Measurements from ENCODE around the gene INTS15. TPM values are rescaled to one million over a fixed set of nuclear protein-coding genes. Genes with fewer than 3 reads are reported as not detected.

The INTS15 gene
- total RNA-seq, 1 donor from 2014 or later = 55.7 TPM

DNA sequence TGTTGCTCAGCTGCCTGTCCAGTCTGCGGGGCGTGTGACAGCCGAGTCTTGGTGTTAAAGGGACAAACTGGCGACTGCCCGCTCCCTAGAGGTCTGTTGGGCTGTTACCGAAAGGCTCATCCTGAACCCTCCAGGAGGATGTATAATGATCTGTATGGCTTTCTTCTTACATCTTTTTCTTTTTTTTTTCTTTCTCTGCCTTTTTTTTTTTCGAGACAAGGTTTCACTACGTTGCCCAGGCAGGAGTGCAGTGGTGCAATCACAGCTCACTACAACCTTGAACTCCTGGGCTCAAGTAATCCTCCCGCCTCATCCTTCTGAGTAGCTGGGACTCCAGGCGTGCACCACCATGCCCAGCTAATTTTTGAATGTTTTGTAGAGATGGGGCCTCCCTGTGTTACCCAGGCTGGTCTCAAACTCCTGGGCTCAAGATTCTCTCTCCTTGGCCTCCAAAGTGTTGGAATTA lies 857 bp downstream of the INTS15 start:
- H3K9me3 Mint-ChIP-seq = no peaks in the 10 kb centered on the region
- no peak for DNase-seq (ENCODE audit: low read depth, low spot score)
- H3K4me1 Mint-ChIP-seq = peaks cover 17% of the 10 kb centered on the region
- TF ChIP-seq, protein P1, sequence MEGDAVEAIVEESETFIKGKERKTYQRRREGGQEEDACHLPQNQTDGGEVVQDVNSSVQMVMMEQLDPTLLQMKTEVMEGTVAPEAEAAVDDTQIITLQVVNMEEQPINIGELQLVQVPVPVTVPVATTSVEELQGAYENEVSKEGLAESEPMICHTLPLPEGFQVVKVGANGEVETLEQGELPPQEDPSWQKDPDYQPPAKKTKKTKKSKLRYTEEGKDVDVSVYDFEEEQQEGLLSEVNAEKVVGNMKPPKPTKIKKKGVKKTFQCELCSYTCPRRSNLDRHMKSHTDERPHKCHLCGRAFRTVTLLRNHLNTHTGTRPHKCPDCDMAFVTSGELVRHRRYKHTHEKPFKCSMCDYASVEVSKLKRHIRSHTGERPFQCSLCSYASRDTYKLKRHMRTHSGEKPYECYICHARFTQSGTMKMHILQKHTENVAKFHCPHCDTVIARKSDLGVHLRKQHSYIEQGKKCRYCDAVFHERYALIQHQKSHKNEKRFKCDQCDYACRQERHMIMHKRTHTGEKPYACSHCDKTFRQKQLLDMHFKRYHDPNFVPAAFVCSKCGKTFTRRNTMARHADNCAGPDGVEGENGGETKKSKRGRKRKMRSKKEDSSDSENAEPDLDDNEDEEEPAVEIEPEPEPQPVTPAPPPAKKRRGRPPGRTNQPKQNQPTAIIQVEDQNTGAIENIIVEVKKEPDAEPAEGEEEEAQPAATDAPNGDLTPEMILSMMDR (conservative IDR thresholded peaks at IDR 0.05) = no peak
- H3K27ac Mint-ChIP-seq (ENCODE audit: unreplicated experiment) = peak overlapping the region; percentile 44
- H3K4me3 Mint-ChIP-seq = peak overlapping the region; percentile 89
- peaks cover 8% of the 10 kb centered on the region for H3K36me3 Mint-ChIP-seq (ENCODE audit: low read depth)
- no peaks in the 10 kb centered on the region for H3K27me3 Mint-ChIP-seq (ENCODE audit: low read depth)

DNA sequence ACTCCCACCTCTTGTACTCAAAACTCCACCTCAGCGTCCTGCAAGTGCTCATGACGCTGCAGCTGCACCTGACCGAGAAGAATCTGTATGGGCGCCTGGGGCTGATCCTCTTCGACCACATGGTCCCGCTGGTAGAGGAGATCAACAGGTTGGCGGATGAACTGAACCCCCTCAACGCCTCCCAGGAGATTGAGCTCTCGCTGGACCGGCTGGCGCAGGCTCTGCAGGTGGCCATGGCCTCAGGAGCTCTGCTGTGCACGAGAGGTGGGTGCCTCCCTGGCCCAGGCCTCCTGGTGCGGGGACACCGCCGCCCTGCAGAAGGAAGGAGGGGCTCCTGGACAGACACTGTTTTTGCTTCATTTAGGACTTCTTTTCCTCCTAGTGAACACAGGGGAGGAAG lies 10.3 kb downstream of the INTS15 start:
- Mint-ChIP-seq H3K9me3 (no peaks in the 10 kb centered on the region), H3K27ac (ENCODE audit: unreplicated experiment) (no peak overlapping the region), H3K4me3 (no peak overlapping the region), H3K36me3 (ENCODE audit: low read depth) (peaks cover 7% of the 10 kb centered on the region), H3K4me1 (no peaks in the 10 kb centered on the region), H3K27me3 (ENCODE audit: low read depth) (no peaks in the 10 kb centered on the region)
- TF ChIP-seq, protein P1 (conservative IDR thresholded peaks at IDR 0.05) = no peak
- DNase-seq (ENCODE audit: low read depth, low spot score) = no peak

GRCh38 chr7:6604458-6604857 lies 14.6 kb downstream of the INTS15 start:
- TF ChIP-seq, protein P1 (conservative IDR thresholded peaks at IDR 0.05) = no peak
- H3K9me3 Mint-ChIP-seq = no peaks in the 10 kb centered on the region
- H3K27me3 Mint-ChIP-seq (ENCODE audit: low read depth) = no peaks in the 10 kb centered on the region
- H3K27ac Mint-ChIP-seq (ENCODE audit: unreplicated experiment) = peak overlapping the region; percentile 43
- peaks cover 7% of the 10 kb centered on the region for H3K36me3 Mint-ChIP-seq (ENCODE audit: low read depth)
- no peak for DNase-seq (ENCODE audit: low read depth, low spot score)
- peak overlapping the region; percentile 34 for H3K4me3 Mint-ChIP-seq
- no peaks in the 10 kb centered on the region for H3K4me1 Mint-ChIP-seq

DNA sequence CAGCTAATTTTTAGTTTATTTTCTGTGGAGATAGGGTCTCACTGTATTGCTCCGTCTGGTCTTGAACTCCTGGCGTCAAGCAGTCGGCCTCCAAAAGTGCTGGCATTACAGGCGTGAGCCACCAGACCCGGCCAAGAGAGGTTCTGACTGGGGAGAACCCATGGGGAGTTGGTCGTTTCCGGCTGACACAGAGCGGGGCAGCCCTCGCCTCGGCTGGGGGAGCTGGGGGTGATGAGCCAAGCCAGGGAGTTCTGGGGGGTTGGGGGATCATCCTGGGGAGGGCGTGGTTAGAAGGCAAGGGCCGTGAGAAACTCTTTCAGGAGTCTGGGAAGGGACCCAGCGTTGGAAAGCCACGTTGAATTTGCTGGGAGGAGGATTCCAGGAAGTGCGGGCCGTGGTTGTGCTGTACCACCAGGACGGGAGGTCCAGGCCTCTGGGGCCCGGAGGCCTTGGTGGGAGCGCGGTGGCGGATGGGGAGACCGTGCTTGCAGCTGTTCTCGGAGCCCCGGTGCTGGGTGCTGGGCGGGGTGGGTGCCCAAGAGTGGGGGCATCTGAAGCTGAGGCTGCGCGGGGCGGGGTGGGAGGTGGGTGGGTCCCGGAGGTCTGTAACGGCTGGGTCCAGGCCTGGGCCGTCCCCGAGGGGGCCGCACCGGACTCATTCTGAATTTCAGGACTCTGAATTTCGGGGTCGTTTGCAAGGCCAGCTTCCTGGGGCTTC lies 17.2 kb downstream of the INTS15 start:
- H3K36me3 Mint-ChIP-seq (ENCODE audit: low read depth) = peaks cover 11% of the 10 kb centered on the region

DNA sequence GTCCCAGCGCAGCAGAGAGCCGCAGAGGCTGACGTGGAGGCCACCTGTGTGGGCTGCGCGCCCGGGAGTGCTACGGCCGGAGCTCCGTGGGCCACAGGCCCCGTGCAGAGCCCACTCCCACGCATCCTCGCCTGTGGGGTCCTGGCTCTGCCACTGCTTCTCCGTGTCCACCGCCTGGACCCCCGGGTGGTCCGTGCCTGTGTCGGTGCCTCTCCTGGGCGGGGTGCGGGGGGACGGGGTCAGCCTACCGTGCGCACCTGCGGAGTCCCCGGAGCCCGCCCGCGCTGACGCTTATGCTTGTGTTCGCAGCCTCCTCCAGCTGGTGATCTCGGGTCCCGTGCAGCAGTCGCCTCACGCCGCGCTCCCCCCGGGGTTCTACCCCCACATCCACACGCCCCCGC lies 17.8 kb downstream of the INTS15 start:
- peaks cover 8% of the 10 kb centered on the region for H3K36me3 Mint-ChIP-seq (ENCODE audit: low read depth)
- H3K27ac Mint-ChIP-seq (ENCODE audit: unreplicated experiment) = no peak overlapping the region
- DNase-seq (ENCODE audit: low read depth, low spot score) = no peak
- TF ChIP-seq, protein P1 (conservative IDR thresholded peaks at IDR 0.05) = no peak
- no peak overlapping the region for H3K4me3 Mint-ChIP-seq
- H3K4me1 Mint-ChIP-seq = no peaks in the 10 kb centered on the region
- no peaks in the 10 kb centered on the region for H3K9me3 Mint-ChIP-seq
- peaks cover 2% of the 10 kb centered on the region for H3K27me3 Mint-ChIP-seq (ENCODE audit: low read depth)

More for the DNA sequence above, 17.2 kb downstream of the INTS15 start:
- DNase-seq (ENCODE audit: low read depth, low spot score) = no peak
- H3K4me3 Mint-ChIP-seq = no peak overlapping the region
- H3K4me1 Mint-ChIP-seq = no peaks in the 10 kb centered on the region
- H3K27me3 Mint-ChIP-seq (ENCODE audit: low read depth) = no peaks in the 10 kb centered on the region
- no peaks in the 10 kb centered on the region for H3K9me3 Mint-ChIP-seq
- TF ChIP-seq, protein P1 (conservative IDR thresholded peaks at IDR 0.05) = no peak
- no peak overlapping the region for H3K27ac Mint-ChIP-seq (ENCODE audit: unreplicated experiment)
